Loucy (cell line): ENCODE results near the gene CHI3L2.

Experiments used
- EZH2phosphoT487 ChIP-seq: fragments of 200-600 bp; IDR thresholded peaks from 2 replicates; pipeline ENCODE4 v1.6.1; 2018; ENCODE audit warnings: antibody characterized with exemption, mild to moderate bottlenecking, moderate library complexity, borderline replicate concordance
- TF ChIP-seq, protein P1 (sequence below): fragments of 200-600 bp; sonication (generic); conservative IDR thresholded peaks from 2 replicates; pipeline ENCODE4 v1.5.1; 2014; ENCODE audit warnings: mild to moderate bottlenecking, antibody characterized with exemption, low read length

DNA sequence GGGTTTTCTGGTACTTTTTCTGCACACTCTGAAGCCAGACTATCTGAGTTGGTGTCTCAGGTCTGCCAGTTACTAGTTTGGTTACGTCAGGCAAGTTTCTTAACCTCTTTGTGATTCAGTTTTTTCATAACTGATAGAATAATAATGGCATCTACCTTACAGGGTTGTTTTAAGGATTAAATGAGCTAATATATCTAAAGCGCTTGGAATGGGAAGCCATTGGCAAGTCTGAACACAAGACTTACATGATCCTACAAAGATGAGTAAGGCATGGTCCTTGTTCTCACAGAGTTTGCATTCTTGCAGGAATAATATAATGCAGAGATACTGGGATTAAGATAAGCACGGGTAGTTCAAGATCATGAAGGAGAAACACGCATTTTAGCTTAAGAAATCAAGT lies 17.9 kb upstream of the CHI3L2 start:
- no peak for TF ChIP-seq EZH2phosphoT487
- TF ChIP-seq, protein P1, sequence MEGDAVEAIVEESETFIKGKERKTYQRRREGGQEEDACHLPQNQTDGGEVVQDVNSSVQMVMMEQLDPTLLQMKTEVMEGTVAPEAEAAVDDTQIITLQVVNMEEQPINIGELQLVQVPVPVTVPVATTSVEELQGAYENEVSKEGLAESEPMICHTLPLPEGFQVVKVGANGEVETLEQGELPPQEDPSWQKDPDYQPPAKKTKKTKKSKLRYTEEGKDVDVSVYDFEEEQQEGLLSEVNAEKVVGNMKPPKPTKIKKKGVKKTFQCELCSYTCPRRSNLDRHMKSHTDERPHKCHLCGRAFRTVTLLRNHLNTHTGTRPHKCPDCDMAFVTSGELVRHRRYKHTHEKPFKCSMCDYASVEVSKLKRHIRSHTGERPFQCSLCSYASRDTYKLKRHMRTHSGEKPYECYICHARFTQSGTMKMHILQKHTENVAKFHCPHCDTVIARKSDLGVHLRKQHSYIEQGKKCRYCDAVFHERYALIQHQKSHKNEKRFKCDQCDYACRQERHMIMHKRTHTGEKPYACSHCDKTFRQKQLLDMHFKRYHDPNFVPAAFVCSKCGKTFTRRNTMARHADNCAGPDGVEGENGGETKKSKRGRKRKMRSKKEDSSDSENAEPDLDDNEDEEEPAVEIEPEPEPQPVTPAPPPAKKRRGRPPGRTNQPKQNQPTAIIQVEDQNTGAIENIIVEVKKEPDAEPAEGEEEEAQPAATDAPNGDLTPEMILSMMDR, result no peak
